Erythroblast (primary cell): ENCODE results near the gene JAZF1.

Experiments
- GATA1 ChIP-seq: IDR thresholded peaks from 2 replicates; pipeline ENCODE4 v1.6.1; 2011; ENCODE audit warnings: low read depth, mild to moderate bottlenecking, control low read depth, low read length, moderate library complexity
- POLR2A ChIP-seq: IDR thresholded peaks from 2 replicates; pipeline ENCODE4 v1.6.1; 2011; ENCODE audit warnings: mild to moderate bottlenecking, low read length

DNA sequence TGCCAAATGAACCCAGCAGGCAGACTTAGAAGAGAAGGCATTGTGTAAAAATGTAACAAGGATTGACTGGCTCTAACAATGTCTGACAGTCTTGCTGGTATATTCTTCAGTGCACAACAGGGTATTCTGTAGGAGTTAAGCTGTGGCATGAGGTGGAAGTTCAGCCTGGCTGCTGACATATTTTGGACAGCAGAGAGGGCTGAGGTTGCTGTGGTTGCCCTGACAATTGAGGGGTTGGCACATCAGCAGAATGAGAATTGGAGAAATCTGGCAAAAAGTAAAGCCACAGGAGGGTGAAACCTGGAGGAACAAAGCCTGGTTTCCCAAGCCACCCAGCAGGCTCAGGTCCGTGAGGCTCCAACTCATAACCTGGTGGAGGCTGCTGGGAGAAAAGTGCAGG lies 220.2 kb downstream of the JAZF1 start:
- TF ChIP-seq POLR2A, result no peak
- TF ChIP-seq GATA1, result no peak
